Heart left ventricle (tissue), 13 donors: Measurements from ENCODE around the gene S1PR2.

Experiments
- CTCF ChIP-seq, 12 donors: fragments of 200-600 bp; sonication (generic) in 4 of 12; IDR thresholded peaks; one replicate each; pipeline versions ENCODE4 v1.5.0 to v1.8.0; 2018 to 2022; ENCODE audit warnings: antibody characterized with exemption in 12 of 12, mild to moderate bottlenecking in 5 of 12
- POLR2A ChIP-seq, 2 donors: fragments of 450-650 bp; IDR thresholded peaks; one replicate each; pipeline ENCODE4 v1.6.1; 2017; ENCODE audit warnings: antibody characterized with exemption in 2 of 2, mild to moderate bottlenecking in 2 of 2, moderate library complexity in 2 of 2
- donor health status: ischemic (EF 13 %, LVEDD 7.1; RV severe dilation, severe dysfunction).
- donor health status: DM: no; HTN: yes; CAD: no.
- donor health status: DM: no; HTN: no; CAD: no.
- donor health status: ischemic (EF 25% LVEDD 6.9; RV normal size, moderate dysfunction).
- donor health status: ischemic (EF 25% LVEDD 5.7; RV mildly dilated, moderate dysfunction).
- donor health status: ischemic (EF 35%, LVEDD 5.7; RV mildly dilated, moderate dysfunction).
- donor health status: nonischemic (EF 11% LVEDD 7.7; RV severe dilation, severe dysfunction).
- donor health status: DM: yes; HTN: yes; CAD: no.
- donor health status: PGD.
- donor health status: ischemic (EF 29% LVEDD 5.4; RV normal size, mild dysfunction).
- donor health status: nonischemic (EF 23%, LVEDD 6.1; RV moderate dilation, normal function).

GRCh38 chr19:10226021-10226375 lies 5.1 kb downstream of the S1PR2 start:
- no peak for TF ChIP-seq CTCF (IDR thresholded peaks at IDR 0.05)
- TF ChIP-seq POLR2A (IDR thresholded peaks at IDR 0.05), result no peak
